K562 (cell line): Measurements from ENCODE around the gene UBE2I. TPM values are rescaled to one million over a fixed set of nuclear protein-coding genes. Genes with fewer than 3 reads are reported as not detected.

Source experiments
- BRF2 ChIP-seq: IDR thresholded peaks from 3 replicates; pipeline ENCODE4 v1.6.1; 2011; ENCODE audit warnings: borderline replicate concordance, mild to moderate bottlenecking; ENCODE audit not compliant: insufficient read length, insufficient read depth
- CGGBP1 ChIP-seq: fragments of 250-450 bp; sonication (Bioruptor Pico); IDR thresholded peaks from 2 replicates; pipeline ENCODE4 v1.9.0; 2021; ENCODE audit warnings: mild to moderate bottlenecking
- FOS ChIP-seq: IDR thresholded peaks from 3 replicates; pipeline ENCODE4 v1.6.1; 2011; ENCODE audit not compliant: insufficient read length; ENCODE audit errors: extremely low read depth
- FOXK1 ChIP-seq: sonication (generic); formaldehyde crosslinking; IDR thresholded peaks from 2 replicates; pipeline ENCODE4 v1.8.0; 2022; ENCODE audit warnings: missing genetic modification reagents, mild to moderate bottlenecking, borderline replicate concordance
- KDM5B ChIP-seq: fragments of 200-600 bp; sonication (generic); IDR thresholded peaks from 2 replicates; pipeline ENCODE4 v1.6.1; 2012; ENCODE audit warnings: low read depth, mild to moderate bottlenecking, moderate library complexity, low read length, control low read depth, inconsistent platforms; ENCODE audit not compliant: insufficient replicate concordance
- MNT ChIP-seq, 2 experiments: fragments of 450-650 bp; conservative IDR thresholded peaks; 2 replicates each; pipeline ENCODE4 v1.6.1; 2017; ENCODE audit warnings: mild to moderate bottlenecking in 2 of 2, moderate library complexity in 2 of 2
- MTA2 ChIP-seq: fragments of 450-650 bp; IDR thresholded peaks from 2 replicates; pipeline ENCODE4 v1.6.1; 2016; ENCODE audit warnings: low read depth
- NFE2L1 ChIP-seq: fragments of 450-650 bp; IDR thresholded peaks from 2 replicates; pipeline ENCODE4 v1.6.1; 2016; ENCODE audit warnings: missing genetic modification characterization, low read depth, mild to moderate bottlenecking, missing compliant biosample characterization, moderate library complexity, borderline replicate concordance
- NFIX ChIP-seq: fragments of 250-450 bp; sonication (Bioruptor Pico); IDR thresholded peaks from 2 replicates; pipeline ENCODE4 v1.4.0; 2020; ENCODE audit warnings: low read depth, mild to moderate bottlenecking, moderate library complexity
- PATZ1 ChIP-seq: fragments of 250-450 bp; sonication (Bioruptor Pico); IDR thresholded peaks from 2 replicates; pipeline ENCODE4 v1.5.0; 2020; ENCODE audit warnings: mild to moderate bottlenecking, borderline replicate concordance
- POLR2H ChIP-seq: IDR thresholded peaks from 2 replicates; pipeline ENCODE4 v1.6.1; 2016; ENCODE audit warnings: missing genetic modification characterization, low read depth, mild to moderate bottlenecking, control low read depth, missing compliant biosample characterization, moderate library complexity
- PRPF4 ChIP-seq: fragments of 200-400 bp; formaldehyde crosslinking; IDR thresholded peaks from one replicate; pipeline ENCODE4 v1.6.1; 2017; ENCODE audit warnings: low read length, low read depth, mild to moderate bottlenecking; ENCODE audit not compliant: insufficient read depth, poor library complexity, severe bottlenecking
- STAT5B ChIP-seq: fragments of 250-450 bp; sonication (Bioruptor Pico); IDR thresholded peaks from 2 replicates; pipeline ENCODE4 v1.8.0; 2021; ENCODE audit warnings: mild to moderate bottlenecking, inconsistent platforms
- ZNF143 ChIP-seq: sonication (generic); formaldehyde crosslinking; IDR thresholded peaks from 2 replicates; pipeline ENCODE4 v1.9.0; 2022; ENCODE audit warnings: mild to moderate bottlenecking, missing genetic modification reagents
- ZNF224 ChIP-seq: sonication (generic); formaldehyde crosslinking; IDR thresholded peaks from 2 replicates; pipeline ENCODE4 v1.8.0; 2022; ENCODE audit warnings: mild to moderate bottlenecking, missing genetic modification reagents
- ZNF384 ChIP-seq: IDR thresholded peaks from 2 replicates; pipeline ENCODE4 v1.6.1; 2012; ENCODE audit warnings: low read depth, low read length, improper control_type of control experiment
- polyA plus RNA-seq, 8 experiments: library from polyadenylated mRNA; depleted of rRNA in 4 of 8; stranded (reverse) in 5 of 8; unstranded in 3 of 8; fragments of >200 nt; fragmentation: Nextera tagmentation in 2 of 8; fragmentation: Illumina TruSeq in 1 of 8; extraction: Ambion mirVana in 2 of 8; extraction: Trizol in 1 of 8; gene quantifications; 2 replicates each; pipeline versions ENCODE4 v1.2.1 to v1.2.3, GENCODE V29; 2011 to 2014; ENCODE audit warnings: inconsistent platforms in 1 of 8, missing spikeins in 1 of 8
- total RNA-seq, 7 experiments: library from RNA; depleted of rRNA in 6 of 7; stranded (reverse); fragments of >200 nt in 6 of 7; fragmentation: Illumina TruSeq in 2 of 7; extraction: Trizol in 2 of 7; gene quantifications; 2 replicates each; pipeline versions ENCODE4 v1.2.1 to v1.2.3, GENCODE V29; 2011 to 2021; ENCODE audit warnings: low replicate concordance in 1 of 7
- TF ChIP-seq, protein P1 (sequence below): fragments of 250-450 bp; sonication (Bioruptor Pico); IDR thresholded peaks from 2 replicates; pipeline ENCODE4 v1.4.0; 2020; ENCODE audit warnings: mild to moderate bottlenecking, moderate library complexity

UBE2I gene
- total and polyA plus RNA-seq, 9 of the 15 experiments (the other 6 are each of a cell fraction or from before 2014, with no cell fraction given), result 36.6 to 254 (median 104) TPM

GRCh38 chr16:1351582-1352362, 42.3 kb downstream of the UBE2I start, which contains the start of the genes GNPTG and TSR3 (continued):
- TF ChIP-seq PATZ1 (CRISPR knock-in tag) (no peak), CGGBP1 (CRISPR knock-in tag) (peak; percentile 87; the same call in 1 of the 2 replicates), FOXK1 (CRISPR knock-in tag) (no peak), MTA2 (no peak), MNT (conservative IDR thresholded peaks at IDR 0.05) (peak in 1 of 2 experiments; percentile 76; a peak in 3 of 4 replicates), ZNF384 (no peak), ZNF224 (CRISPR knock-in tag) (no peak), NFIX (CRISPR knock-in tag) (no peak), STAT5B (CRISPR knock-in tag) (no peak), PRPF4 (no peak), BRF2 (no peak), FOS (peak; percentile 66), POLR2H (tag) (no peak), NFE2L1 (tag) (no peak), ZNF143 (CRISPR knock-in tag) (peak; percentile 68), KDM5B (peak; percentile 76)
- TF ChIP-seq, protein P1, sequence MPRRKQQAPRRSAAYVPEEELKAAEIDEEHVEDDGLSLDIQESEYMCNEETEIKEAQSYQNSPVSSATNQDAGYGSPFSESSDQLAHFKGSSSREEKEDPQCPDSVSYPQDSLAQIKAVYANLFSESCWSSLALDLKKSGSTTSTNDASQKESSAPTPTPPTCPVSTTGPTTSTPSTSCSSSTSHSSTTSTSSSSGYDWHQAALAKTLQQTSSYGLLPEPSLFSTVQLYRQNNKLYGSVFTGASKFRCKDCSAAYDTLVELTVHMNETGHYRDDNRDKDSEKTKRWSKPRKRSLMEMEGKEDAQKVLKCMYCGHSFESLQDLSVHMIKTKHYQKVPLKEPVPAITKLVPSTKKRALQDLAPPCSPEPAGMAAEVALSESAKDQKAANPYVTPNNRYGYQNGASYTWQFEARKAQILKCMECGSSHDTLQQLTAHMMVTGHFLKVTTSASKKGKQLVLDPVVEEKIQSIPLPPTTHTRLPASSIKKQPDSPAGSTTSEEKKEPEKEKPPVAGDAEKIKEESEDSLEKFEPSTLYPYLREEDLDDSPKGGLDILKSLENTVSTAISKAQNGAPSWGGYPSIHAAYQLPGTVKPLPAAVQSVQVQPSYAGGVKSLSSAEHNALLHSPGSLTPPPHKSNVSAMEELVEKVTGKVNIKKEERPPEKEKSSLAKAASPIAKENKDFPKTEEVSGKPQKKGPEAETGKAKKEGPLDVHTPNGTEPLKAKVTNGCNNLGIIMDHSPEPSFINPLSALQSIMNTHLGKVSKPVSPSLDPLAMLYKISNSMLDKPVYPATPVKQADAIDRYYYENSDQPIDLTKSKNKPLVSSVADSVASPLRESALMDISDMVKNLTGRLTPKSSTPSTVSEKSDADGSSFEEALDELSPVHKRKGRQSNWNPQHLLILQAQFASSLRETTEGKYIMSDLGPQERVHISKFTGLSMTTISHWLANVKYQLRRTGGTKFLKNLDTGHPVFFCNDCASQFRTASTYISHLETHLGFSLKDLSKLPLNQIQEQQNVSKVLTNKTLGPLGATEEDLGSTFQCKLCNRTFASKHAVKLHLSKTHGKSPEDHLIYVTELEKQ (CRISPR knock-in tag), result no peak
